SIG-M5 treated with dmso at 0.1 percent for 504 hours (cell line): Measurements from ENCODE around the gene CDH4.

Experiments used
- DNase-seq: peaks from one replicate; lab custom pipeline; 2025; ENCODE audit not compliant: unreplicated experiment; lab: John Stamatoyannopoulos, UW

Gene CDH4

DNA sequence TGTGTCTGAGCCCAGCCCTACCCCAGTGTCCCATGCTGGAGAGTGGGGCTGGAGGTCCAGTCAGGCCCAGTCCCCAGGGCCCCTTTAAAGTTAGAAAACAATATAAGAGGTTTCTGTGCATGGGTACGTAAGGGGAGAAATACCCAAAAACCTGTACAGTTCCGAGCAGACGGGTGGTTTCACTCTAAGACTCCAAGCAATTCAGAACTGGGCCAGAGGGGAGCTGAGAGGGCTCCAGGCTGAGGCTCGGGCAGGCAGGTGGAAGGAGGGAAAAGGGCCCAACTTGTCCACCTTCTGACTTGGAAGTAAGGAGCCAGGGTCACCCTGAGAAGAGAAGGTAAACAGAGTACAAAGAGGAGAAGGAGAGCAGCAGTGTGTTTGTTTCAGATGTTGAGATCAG is 296.0 kb downstream of the CDH4 start:
- no peak for DNase-seq

GRCh38 chr20:61549865-61550264 is 297.8 kb downstream of the CDH4 start:
- no peak for DNase-seq

DNA sequence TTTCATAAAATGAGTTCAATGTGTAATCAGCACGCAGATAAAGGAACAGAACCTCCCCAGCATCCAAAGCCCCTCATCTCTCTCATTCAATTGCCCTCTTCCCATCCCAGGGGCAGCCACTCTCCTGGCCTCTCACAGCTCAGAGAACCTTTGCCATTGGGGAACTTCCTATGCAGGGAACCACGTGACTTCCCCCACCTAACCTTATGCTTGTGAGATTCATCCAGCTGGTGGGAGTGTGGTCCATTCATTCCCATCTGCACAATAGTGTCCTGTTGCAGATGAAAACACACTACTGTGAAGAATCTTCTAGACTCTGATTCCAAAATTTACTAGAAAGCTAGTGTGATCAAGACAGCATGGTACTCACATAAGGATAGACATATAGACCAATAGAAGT is 299.3 kb downstream of the CDH4 start:
- DNase-seq = no peak

DNA sequence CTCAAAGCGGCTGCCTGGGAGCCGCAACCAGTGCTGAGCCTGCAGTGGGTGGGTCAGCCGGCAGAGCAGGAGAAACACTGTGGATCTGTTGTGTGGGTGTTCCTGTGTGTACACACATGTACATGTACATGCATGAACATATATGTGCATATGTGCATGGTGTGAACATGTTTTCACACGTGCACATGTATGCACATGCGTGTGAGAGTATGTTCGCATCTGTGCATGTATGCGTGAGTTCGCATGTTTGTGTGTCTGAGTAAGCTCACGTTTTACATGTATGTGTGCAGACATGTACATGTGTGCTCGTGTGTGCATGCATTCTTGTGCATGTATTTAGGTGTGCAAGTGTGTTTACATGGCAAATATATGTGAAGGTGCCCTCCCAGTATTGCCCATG is 302.6 kb downstream of the CDH4 start:
- DNase-seq = no peak

DNA sequence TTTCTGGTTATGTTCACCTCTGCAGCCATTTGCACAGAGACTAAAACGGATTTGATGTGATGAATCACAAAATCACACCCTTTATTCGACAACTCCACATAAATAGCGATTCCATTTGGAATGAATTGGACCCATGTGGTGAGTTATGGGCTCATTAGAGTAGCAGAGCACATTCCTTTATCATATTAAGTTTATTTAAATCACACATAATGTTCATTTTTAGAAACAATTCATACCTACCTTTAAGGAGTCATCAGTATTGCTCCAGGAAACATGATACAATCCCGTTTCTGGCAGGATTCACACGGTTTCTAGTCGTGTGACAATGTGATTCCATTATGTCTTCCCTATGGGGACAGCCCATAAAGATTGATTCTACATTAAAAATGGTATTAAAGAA is 303.5 kb downstream of the CDH4 start:
- no peak for DNase-seq

DNA sequence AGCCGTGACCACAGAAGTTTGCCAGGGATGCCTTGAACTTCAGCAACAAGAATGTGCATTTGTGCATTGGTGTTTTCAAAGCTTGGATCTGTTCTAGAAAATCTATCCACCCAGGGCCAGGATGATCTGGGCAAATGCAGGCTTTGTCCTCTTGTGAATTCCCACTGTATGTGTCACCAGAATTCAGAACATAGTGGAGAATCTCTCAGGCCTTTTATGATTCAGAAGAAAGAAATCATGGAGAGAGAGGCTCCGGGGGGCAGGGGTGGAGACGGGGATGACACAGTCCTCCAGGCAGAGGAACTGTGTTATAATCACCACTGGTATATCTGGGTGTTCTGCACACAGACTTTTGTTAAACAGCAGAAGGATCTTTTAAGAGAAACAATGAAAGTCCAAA is 304.1 kb downstream of the CDH4 start:
- DNase-seq = no peak

GRCh38 chr20:61556673-61557072 is 304.6 kb downstream of the CDH4 start:
- no peak for DNase-seq

- DNase-seq = no peak
Measured at GRCh38 chr20:61557621-61558020, 305.6 kb downstream of the CDH4 start.

DNA sequence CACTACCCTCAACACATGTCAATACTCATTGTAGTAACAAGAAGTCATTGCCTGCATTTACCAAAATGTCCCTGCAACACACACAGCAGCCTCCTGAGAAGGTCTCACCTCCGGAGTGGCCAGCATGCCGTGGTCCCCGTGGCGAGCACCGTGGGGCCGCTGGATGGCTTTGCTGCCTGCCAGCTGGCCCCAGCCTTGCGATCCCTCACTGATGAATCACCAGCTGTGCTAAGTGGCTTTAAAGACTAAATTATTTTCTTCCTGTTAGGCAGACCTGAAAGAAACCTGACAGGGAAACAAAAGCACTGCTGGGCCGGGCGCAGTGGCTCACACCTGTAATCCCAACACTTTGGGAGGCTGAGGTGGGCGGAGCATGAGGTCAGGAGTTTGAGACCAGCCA is 306.7 kb downstream of the CDH4 start:
- no peak for DNase-seq

DNA sequence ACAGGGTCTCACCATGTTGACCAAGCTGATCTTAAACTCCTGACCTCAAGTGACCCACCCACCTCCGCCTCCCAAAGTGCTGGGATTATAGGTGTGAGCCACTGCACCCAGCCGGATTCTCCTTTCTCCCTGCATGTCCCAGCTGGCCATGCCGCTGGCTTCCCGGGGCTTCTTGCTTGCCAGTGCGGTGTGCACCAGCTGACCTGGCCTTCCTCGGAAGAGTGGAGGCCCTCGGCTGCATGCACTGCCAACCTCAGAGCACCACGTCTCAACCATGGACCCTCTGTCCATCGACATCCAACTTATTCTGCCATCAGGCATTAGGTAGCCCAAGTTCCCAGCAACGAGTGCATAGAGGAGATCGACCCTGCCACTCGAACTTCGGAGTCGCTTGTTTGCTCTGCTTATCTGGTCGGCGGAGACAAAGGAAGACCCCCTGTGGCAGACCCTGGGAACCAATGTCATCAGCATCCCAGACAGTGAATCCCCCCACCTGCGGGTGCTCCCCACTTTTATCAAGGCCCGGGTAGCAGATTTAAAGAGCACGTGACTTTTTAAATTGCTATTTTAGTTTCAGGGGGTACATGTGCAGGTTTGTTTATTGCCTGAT is 307.8 kb downstream of the CDH4 start:
- DNase-seq = no peak

- DNase-seq = no peak
Measured at GRCh38 chr20:61560361-61560853, 308.3 kb downstream of the CDH4 start.

GRCh38 chr20:61561111-61561830 is 309.2 kb downstream of the CDH4 start:
- DNase-seq = no peak

DNA sequence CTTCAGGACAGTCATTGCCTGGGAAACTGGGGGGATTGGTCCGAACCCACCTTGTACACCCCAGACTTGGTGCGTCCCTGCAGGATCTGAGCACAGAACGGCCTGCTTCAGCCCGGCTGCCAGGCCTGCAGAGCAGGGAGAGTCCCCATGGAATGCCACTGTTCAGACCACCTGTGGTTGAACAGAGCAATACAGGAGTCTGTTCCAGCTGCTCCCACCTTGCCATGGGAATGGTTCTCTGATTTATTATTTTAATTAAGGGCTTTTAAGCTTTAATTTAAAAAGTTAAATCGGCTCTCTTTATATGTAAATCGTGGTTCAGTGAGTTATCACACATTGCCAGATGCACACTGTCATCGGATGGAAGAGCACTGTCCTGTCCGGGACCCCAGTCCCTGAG is 310.4 kb downstream of the CDH4 start:
- DNase-seq = no peak

DNA sequence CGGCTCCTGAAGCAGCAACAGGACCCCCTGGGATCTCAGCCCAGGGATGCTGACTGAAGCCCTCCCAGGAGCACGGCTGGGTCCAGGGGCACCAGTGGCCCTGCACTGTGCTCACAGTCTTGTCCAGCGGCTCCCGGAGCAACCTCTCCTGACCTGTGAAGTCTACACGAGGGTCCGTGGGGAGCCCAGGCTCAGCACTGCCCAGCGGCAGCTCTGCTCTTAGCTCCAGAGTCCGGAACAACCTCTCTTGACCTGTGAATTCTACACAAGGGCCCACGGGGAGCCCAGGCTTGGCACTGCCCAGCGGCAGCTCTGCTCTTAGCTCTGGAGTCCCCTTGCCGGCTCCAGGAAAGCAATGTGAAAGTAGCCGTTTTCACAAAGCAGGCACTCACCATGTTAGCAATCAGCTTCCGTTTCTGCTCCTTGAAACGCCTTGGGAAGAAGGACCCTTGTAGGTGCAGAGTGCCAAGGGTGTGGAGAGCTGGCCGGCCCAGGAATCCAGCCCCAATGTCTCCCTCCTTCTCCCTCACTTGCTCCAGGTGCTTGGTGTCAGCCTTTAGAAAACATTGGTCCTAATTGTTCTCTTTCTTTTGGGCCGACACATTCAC is 310.9 kb downstream of the CDH4 start:
- DNase-seq = no peak

- DNase-seq = no peak
Measured at GRCh38 chr20:61564628-61565027, 312.6 kb downstream of the CDH4 start.

- no peak for DNase-seq
Measured at GRCh38 chr20:61565791-61566190, 313.7 kb downstream of the CDH4 start.

DNA sequence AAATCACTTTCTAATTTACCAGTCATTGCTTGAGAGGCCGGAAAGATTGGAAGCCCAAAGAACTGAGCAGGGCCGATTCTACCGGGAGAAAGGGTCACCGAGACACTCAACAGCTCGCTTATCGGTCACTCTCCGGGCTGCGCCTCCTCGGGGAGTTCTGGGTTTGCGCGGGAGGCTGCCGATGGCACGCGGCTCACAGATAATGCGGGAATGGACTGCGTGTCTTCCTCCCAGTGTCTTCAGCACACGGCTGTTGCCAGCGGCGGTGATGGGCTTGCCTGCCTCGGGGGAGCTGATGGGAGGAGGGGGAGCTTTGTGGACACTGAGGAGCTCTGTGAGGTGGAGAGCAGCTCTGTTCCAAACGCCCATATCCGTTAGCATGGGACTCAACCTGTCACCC is 314.6 kb downstream of the CDH4 start:
- no peak for DNase-seq

GRCh38 chr20:61567204-61567603 is 315.1 kb downstream of the CDH4 start:
- no peak for DNase-seq

DNA sequence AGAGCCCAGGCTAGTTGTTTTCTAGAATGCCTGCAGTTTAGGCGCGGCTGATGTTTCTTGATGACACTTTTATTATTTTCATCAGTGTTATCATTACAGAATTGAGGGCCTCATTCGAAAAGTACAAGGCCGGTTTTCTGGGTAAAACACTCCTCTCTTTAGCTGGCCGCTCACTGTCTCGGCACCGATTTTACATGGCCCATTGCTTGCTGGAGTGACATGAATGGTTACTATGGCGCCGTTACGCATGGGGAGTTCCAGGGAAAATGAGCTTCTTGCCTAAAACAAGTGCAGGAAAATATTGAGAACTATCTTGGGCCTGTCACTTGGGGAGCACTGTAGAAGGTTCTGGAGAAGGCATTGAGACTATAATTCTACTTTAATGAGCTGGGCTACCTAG is 317.8 kb downstream of the CDH4 start:
- no peak for DNase-seq

- no peak for DNase-seq
Measured at GRCh38 chr20:61570646-61571195, 318.7 kb downstream of the CDH4 start.

- DNase-seq = no peak
Measured at GRCh38 chr20:61571221-61571620, 319.2 kb downstream of the CDH4 start.
